CD4-positive, alpha-beta T cell treated with Interleukin-10 for 1 hour (primary cell): Measurements from ENCODE around the gene CNPY4.
A peak's percentile ranks its signal among the peaks of the same experiment; 100 is the strongest.
"Not testable (repeated sequence)": the region's sequence is repeated elsewhere in the genome, so short reads cannot be mapped to it uniquely, and the experiment has no call there.

ENCODE experiments used
- DNase-seq: peaks from one replicate; pipeline ENCODE4 v3.0.0-alpha.2; 2020

The CNPY4 gene

DNA sequence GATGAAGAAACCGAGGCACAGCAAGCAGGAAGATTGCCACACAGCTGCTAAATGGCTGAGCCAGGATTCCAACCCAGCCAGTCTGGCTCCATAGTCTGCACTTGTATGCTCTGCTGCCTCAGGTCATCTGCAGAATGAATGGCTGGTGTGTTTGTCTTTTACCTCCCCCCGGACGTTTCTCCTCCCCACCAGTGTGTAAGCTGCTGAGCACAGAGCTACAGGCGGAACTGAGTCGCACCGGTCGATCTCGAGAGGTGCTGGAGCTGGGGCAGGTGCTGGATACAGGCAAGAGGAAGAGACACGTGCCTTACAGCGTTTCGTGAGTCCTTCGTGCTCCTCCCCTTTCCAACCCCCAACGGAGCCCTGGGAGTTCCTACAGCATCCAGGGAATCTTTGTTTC is 2.6 kb downstream of the CNPY4 start:
- DNase-seq = no peak

DNA sequence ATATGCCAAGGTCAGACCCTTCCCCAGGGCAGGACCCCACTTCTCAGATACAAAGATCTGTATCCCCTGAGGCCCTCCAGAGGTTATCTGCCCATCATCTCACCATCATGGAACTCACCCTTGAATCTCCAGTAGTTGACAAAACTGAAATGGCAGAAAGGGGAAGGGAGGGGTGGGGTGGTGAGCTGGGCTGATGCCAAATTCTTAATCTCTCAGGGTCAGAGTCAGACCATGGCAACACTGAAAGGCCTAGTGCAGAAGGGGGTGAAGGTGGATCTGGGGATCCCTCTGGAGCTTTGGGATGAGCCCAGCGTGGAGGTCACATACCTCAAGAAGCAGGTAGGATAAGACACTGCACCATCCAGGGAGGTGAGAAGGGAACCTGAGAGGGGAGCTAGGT is 3.1 kb downstream of the CNPY4 start:
- DNase-seq = no peak

DNA sequence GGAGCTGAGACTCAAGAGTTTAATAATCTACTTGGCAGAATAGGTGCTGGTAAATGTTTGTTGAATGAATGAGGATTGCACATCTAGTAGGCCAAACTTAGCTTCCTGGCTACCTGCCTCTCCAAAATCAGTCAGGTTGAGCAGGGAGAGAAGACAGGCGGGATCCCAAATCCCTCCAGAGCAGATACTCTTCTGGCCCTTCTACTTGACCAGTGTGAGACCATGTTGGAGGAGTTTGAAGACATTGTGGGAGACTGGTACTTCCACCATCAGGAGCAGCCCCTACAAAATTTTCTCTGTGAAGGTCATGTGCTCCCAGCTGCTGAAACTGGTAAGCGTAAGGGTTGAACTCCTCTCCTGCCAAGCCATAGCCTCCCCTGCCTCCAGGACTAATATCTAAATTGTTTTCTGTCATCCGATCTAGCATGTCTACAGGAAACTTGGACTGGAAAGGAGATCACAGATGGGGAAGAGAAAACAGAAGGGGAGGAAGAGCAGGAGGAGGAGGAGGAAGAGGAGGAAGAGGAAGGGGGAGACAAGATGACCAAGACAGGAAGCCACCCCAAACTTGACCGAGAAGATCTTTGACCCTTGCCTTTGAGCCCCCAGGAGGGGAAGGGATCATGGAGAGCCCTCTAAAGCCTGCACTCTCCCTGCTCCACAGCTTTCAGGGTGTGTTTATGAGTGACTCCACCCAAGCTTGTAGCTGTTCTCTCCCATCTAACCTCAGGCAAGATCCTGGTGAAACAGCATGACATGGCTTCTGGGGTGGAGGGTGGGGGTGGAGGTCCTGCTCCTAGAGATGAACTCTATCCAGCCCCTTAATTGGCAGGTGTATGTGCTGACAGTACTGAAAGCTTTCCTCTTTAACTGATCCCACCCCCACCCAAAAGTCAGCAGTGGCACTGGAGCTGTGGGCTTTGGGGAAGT is 5.1 kb downstream of the CNPY4 start:
- DNase-seq = no peak

DNA sequence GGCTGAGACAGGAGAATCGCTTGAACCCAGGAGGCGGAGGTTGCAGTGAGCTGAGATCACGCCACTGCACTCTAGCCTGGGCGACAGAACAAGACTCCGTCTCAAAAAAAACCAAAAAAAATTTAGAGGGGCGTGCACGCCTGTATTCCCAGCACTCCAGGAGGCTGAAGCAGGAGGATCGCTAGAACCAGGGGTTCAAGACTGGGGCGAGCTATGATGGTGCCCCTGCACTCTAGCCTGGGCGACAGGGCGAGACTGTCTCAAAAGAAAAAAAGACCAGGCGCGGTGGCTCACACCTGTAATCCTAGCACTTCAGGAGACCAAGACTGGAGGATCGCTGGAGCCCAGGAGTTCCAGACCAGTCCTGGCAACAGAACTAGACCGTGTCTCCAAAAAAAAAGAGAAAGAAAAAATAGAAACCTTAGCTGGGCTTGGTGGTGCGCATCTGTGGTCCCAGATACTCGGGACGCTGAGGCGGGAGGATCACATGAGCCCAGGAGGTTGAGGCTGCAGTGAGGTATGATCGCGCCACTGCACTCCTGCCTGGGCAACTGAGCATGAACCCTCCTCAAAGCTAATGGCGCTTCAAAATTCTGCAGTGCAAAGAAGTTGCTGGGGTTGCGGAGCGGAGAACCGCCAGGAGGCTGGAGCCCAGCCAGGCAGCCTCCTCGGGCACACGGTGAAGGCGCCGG is 7.0 kb downstream of the CNPY4 start:
- DNase-seq = no peak

DNA sequence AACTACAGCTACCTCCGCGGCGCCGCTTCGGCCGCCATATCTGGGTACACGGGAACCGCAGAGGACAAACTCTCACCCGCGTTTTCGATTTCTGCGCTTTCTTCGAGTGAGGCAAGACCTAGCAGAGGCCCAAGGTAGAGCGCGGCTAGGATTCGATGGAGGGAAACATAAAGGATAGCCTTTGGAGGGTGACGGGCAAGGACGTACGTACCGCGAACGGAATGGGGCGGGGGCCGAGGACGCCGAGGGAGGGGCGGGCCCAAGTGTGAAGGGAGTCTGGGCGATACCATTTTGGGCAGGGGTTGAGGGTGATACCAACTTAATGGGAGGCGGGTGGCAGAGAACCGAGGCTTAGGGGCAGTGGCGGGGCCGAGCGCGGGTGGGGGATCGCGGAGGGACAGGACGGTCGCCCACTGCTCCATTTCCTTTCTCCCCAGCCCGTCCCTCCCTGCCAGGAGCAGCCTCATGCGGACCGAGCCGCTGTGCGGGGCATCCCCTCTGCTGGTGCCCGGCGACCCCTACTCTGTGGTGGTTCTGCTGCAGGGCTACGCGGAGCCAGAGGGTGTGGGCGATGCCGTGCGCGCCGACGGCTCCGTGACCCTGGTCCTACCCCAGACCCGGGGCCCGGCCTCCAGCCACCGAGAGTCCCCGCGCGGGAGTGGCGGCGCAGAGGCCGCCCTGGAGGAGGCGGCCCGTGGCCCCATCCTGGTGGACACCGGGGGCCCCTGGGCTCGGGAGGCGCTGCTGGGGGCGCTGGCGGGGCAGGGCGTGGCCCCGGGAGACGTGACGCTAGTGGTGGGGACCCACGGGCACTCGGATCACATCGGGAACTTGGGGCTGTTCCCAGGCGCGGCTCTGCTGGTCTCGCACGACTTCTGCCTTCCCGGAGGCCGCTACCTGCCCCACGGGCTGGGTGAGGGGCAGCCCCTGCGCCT is 7.8 kb downstream of the CNPY4 start, which contains the start of gene MBLAC1:
Gene MBLAC1 (plus strand): TSS at position 37 of the 935 bp plus-strand sequence. CDS start 429 bp downstream, at position 466.
- peak; percentile 94 for DNase-seq

DNA sequence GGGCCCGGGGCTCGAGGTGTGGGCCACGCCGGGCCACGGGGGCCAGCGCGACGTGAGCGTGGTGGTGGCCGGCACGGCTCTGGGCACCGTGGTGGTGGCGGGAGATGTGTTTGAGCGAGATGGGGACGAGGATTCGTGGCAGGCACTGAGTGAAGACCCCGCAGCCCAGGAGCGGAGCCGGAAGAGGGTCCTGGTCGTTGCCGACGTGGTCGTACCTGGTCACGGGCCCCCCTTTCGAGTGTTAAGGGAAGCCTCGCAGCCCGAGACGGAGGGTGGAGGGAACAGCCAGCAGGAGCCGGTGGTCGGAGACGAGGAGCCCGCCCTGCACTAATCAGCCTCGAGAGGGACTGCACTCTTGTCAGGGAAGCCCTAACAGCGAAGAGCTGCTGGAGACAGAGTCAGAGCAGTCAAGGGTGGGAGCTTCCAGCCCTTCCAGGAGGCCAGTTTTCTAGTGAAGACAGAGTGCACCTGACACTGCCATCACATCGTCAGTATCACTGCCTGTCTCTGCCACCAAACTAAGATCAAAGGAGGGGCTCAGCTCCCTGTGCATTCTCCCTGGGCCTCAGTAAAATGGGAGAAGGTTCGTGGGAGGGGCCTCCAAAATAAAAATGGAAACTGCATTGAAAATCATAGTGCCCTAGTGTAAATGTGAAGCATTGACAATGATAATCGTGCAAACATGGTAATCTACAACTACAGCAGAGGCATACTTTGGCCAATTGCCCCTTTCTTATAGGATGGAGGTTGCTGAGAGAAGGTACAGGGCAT is 8.6 kb downstream of the CNPY4 start:
- no peak for DNase-seq

DNA sequence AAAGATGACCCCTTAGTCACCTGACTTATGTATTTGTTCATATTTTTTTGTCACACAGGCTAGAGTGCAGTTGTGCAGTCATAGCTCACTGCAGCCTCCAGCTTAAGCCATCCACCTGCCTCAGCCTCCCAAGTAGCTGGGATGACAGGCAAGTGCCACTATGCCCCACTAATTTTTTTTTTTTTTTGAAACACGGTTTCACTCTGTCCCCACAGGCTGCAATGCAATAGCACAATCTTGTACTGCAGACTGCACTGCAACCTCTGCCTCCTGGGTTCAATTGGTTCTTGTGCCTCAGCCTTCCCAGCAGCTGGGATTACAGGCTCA is 9.2 kb downstream of the CNPY4 start:
- DNase-seq = no peak

DNA sequence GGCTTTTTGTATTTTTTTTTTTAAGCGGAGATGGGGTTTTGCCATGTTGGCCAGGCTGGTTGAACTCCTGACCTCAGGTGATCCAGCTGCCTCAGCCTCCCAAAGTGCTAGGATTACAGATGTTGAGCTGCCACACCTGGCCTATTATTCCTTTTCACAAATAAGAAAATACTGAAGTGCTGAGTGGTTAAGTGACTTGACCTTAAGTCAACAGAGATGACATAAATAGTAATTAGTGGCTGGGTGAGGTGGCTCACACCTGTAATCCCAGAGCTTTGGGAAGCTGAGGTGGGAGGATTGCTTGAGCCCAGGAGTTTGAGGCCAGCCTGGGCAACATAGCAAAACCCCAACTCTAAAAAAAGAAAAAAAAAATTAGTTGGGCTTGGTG is 10.8 kb downstream of the CNPY4 start:
- not testable (repeated sequence) for DNase-seq

DNA sequence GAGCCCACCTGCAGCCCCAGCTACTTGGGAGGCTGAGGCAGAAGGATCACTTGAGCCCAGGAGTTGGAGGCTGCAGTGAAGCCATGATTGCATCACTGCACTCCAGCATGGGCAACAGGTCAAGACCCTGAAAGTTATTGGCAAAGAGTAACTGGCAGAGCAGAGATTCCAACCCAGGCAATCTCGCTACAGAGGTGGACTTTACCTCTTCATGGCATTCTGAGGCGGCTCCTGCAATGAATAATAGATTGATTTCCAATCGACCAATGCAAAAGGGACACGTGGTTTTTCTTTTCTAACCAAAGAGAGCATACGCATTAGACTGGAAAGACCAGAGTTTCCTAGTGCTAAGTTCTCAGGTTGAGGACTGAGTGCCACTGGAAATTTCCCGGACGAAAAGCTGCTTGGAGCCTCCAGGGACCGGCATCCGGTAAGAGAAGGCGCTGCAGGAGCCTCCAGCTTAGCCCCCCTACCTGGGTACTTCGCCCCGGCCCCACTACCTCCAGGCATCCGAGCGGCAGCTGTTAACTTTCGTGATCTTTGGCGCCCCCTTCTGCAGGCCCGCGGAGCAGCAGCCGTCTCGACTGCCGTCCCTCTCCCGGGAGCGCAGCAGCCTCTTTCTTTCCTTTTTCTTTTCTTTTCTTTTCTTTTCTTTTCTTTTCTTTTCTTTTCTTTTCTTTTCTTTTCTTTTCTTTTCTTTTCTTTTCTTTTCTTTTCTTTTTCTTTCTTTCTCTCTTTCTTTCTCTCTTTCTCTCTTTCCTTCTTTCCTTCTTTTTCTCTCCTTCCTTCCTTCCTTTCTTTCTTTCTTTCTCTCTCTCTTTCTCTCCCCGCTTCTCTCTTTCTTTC is 11.4 kb downstream of the CNPY4 start:
- DNase-seq = peak; percentile 84

DNA sequence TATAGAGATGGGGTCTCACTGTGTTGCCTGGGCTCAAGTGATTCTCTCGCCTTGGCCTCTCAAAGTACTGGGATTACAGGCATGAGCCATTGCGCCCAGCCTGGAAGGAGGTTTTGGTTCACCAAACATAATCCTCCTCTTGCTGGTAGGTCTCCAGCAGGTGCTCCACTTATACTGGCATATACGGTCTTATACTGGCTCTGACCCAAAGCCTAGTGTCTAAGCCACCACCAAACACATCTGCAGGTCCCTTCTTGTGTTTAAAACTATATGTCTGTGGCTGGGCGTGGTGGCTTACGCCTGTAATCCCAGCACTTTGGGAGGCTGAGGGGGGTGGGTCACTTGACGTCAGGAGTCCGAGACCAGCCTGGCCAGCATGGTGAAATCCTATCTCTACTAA is 12.7 kb downstream of the CNPY4 start:
- no peak for DNase-seq

DNA sequence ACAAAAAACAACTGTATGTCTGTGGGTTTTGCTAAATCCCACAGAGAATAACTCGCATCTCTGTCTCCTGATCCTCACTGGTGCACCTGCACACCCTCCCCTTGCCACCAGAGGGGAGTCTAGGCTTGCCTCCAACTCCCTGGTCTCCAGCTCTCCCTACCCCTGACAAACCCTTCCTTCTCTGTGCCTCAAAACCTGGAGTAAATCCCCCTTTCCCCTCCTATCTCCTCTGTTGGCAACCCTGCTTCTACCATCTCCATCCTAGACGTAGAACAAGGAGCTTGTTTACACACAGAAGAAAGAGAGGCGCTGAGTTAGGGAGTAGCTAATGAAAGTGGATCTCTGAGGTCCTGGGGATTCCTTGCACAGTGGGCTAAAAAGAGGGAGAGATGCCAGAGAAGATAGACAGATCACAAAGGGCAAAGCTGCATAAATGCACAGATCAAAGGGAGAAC is 13.3 kb downstream of the CNPY4 start:
- DNase-seq = peak; percentile 79

DNA sequence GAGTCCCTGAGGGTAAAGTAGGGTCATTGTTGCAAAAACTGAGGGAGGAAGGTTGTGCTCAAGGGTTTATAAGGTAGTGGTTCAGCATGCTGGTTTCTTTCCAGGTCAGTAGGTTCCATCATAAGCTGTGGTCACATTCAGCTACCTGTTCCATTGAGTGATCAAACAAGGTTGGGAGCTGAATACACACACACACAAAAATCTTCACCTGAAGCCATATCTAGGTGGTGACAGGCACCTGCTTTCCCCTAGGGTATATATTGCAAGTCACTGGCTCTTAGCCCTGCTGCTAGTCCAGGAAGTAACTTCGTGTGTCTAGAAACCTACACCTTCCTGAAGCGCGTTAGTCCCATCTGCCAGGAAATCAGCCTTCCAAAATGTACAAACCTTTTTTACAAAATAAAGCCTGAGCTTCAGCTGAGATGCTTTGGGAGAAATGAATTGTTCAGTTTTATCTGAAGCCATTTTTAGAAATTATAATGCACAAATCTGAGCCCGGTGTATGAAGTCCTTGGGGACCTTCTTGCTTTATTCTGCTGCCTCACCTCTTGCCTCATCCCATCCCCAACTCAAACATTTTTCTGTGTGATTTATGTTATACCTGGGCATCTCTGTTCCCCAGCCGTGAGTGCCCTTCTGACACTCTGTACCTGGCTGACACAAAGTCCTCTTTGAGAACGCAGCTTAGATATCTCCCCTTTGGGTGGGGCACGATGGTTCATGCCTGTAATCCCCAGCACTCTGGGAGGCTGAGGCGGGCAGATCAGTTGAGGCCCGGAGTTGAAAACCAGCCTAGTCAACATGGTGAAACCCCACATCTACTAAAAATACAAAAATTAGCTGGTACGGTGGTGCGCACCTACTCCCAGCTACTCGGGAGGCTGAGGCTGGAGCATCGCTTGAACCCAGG is 18.7 kb downstream of the CNPY4 start:
- DNase-seq = no peak

DNA sequence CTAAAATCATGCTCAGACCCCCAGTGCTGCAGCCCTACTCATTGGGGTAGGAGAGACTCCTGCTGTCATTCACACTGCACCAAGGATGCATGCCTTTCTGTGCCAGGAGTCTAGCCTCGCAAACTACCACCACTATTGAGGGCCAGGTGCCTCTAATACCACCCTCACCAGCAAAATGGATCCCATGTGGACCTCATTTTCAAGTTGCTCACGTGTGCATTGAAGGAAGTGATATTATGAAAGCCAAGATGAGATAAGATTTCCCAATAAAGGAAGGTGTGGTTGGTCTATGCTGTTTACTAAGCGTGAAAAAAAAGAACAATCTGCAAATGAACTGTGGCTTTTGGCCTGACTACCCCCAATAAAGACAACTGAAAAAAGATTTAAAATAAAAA is 22.1 kb downstream of the CNPY4 start:
- no peak for DNase-seq

DNA sequence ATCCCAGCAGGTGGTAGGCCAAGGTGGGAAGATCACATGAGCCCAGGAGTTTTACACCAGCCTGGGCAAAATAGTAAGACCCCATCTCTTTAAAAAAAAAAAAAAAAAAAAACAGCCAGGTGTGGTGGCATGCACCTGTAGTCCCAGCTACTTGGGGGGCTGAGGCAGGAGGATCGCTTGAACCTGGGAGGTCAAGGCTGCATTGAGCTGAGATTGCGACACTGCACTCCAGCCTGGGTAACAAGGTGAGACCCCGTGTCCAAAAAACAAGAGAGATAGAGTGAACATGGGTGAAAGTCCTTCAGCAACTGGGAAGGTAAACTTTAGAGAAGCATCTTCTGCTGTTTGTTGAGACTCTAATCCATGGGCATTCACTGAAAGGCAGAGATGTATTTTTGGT is 23.0 kb downstream of the CNPY4 start:
- no peak for DNase-seq

DNA sequence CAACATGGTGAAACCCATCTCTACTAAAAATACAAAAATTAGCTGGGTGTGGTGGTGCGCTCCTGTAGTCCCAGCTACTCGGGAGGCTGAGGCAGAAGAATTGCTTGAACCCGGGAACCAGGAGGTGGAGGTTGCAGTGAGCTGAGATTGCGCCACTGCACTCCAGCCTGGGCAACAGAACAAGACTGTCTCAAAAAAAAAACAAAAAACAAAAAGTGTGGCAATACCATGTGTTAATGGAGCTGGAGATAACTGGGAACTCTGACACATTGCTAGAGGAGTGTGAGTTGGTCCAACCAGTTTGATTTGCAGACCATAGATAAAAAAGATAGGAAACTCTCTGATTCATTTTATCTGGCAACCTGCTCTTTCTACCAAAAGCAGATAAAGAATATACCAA is 26.9 kb downstream of the CNPY4 start:
- DNase-seq = not testable (repeated sequence)

DNA sequence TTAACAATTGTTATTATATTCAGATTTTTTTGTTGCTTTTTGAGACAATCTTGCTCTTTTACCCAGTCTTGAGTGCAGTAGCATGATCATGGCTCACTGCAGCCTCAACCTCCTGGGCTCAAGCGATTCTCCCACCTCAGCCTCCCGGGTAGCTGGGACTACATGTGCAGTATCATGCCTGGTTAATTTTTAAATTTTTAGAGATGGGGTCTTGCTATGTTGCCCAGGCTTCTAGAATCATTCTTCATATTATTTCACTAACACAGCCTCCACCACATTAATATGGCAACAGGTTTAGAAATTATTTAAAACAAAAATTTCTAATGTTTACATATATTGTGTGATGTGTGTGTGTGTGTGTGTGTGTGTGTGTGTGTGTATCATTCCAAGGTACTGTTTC is 27.8 kb downstream of the CNPY4 start:
- no peak for DNase-seq

DNA sequence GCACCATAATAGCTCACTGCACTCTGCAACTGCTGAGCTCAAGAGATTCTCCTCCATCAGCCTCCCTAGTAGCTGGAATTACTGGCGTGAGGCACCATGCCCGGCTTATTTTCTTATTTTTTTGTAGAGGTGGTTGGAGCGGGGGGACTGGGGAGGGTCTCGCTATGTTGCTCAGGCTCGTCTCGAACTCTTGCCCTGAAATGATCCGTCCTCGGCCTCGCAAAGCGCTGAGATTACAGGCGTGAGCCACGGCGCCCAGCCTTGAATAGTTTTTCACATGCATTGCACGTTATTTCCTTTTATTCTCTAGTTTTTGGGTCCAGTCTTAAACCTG is 28.8 kb downstream of the CNPY4 start:
- no peak for DNase-seq

DNA sequence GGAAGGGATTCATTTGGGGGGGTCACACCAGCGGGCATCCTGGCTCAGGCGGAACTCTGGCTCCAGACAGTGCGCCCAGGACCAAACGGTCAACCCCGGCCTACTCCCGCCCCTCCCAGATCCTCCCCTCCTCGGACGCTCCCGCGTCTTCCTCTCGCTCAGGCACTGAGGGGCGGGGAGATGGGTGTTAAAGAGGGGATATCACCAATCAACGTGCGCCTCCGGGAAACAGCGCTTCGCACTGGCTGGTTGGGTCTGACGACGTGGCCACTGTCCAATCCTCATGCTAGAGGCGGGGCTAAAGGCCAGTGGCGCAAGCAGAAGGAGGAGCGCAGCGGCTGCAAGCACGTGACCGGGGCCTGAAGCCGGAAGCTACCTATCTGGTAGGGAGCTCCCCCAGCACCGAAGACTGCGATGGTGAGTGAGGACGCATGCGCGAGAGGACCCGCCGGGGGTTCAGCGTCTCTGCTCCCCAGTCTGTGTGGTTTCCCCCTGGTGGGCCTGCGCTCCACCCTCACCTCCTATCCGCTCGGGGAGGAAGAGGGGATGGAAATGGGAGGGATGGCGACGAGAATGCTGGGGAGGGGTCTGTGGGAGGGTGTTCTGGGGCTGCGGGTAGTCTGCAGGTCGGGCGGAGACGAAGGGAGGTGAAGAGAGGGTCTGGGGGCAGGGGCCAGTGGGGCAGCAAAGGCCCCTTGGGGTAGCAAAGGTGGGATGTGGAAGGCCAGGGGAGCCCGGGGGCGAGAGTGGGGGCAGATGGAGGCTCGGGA is 29.3 kb downstream of the CNPY4 start, which contains the start of gene LAMTOR4:
Gene LAMTOR4 (plus strand): TSS at position 360 of the 770 bp plus-strand sequence. CDS start 55 bp downstream, at position 415.
- peak; percentile 99 for DNase-seq

DNA sequence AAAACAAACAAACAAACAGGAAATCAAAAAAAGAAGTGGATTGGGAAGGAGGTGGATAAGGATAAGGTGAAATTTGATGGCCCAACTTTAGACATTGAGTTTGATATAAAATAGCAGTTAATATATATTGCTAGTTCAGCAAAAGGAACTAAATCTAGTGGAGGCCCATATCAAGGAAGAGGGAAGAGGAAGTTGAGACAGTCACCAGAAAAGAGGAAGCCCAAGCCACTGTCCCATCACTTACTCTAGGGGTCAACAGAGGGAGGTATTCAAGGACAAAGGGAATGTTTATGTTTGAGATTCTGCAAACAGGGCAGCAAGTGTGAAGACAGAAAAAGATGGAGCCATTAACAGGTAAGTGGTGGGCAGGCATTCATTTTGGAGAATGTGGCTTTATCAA is 33.0 kb downstream of the CNPY4 start:
- DNase-seq = no peak
